OCI-LY1 (cell line): ENCODE results near the gene PCSK2.

Experiments
- EZH2 ChIP-seq: fragments of 200-600 bp; sonication (generic), shearing (Covaris generic); IDR thresholded peaks from 2 replicates; pipeline ENCODE4 v1.8.0; 2017; ENCODE audit warnings: borderline replicate concordance, mixed run types, mild to moderate bottlenecking, antibody characterized with exemption, low read length, moderate library complexity, mixed read lengths
- TF ChIP-seq, protein P1 (sequence below): fragments of 200-600 bp; sonication (generic), shearing (Covaris generic); IDR thresholded peaks from 2 replicates; pipeline ENCODE4 v1.5.1; 2017; ENCODE audit warnings: mild to moderate bottlenecking, antibody characterized with exemption, low read length, moderate library complexity, mixed read lengths

DNA sequence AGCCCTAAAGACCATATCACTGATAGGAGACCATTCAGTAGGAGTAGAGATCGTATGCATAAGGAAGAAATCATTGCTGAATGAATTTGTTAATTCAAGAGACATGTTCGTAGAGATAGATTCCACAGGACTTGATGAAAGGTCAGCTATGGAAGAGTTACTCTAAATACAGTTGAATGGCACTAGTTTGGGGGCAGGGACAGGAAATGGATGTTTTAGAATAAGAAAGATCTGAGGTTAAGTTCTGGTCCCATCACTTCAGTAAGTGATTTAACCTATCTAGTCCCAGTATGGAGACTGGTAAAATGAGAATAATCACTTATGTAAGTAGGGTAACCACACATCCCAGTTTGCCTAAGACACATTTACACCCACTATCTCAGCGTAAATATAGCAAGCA lies 307.2 kb downstream of the PCSK2 start:
- TF ChIP-seq, protein P1, sequence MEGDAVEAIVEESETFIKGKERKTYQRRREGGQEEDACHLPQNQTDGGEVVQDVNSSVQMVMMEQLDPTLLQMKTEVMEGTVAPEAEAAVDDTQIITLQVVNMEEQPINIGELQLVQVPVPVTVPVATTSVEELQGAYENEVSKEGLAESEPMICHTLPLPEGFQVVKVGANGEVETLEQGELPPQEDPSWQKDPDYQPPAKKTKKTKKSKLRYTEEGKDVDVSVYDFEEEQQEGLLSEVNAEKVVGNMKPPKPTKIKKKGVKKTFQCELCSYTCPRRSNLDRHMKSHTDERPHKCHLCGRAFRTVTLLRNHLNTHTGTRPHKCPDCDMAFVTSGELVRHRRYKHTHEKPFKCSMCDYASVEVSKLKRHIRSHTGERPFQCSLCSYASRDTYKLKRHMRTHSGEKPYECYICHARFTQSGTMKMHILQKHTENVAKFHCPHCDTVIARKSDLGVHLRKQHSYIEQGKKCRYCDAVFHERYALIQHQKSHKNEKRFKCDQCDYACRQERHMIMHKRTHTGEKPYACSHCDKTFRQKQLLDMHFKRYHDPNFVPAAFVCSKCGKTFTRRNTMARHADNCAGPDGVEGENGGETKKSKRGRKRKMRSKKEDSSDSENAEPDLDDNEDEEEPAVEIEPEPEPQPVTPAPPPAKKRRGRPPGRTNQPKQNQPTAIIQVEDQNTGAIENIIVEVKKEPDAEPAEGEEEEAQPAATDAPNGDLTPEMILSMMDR = no peak
- no peak for TF ChIP-seq EZH2
